CD4-positive, alpha-beta T cell (primary cell): ENCODE results near the gene KIF17. TPM values are rescaled to one million over a fixed set of nuclear protein-coding genes. Genes with fewer than 3 reads are reported as not detected.

Experiments
- ATAC-seq: fragments of 200-7000 bp; cut with Tn5 transposase; one replicate; pipeline ENCODE4 v1.10.0; 2022; ENCODE audit warnings: mild to moderate bottlenecking; ENCODE audit not compliant: poor library complexity
- CTCF ChIA-PET: fragments of 350-600 bp; sonication (Branson Sonifier 250); formaldehyde crosslinking; loops from one replicate; lab custom pipeline; 2021; ENCODE audit warnings: antibody characterized with exemption, inconsistent platforms; lab: Charles Lee
- POLR2A ChIA-PET: fragments of 350-600 bp; sonication (Branson Sonifier 250); formaldehyde crosslinking; loops from one replicate; lab custom pipeline; 2021; ENCODE audit warnings: antibody characterized with exemption, inconsistent platforms; lab: Charles Lee
- DNase-seq, 14 experiments: peaks; one replicate each; pipeline ENCODE4 v3.0.0-alpha.2; 2013 to 2020; ENCODE audit warnings: mixed read lengths in 2 of 14
- H3K27ac ChIP-seq, 2 donors: one replicate each; pipeline versions ENCODE4 v1.5.1 to v1.7.0; 2013; ENCODE audit warnings: low read length in 2 of 2, low read depth in 1 of 2, mild to moderate bottlenecking in 1 of 2
- H3K27me3 ChIP-seq, 2 experiments: 1 replicate in 1 of 2; 2 replicates in 1 of 2; pipeline versions ENCODE4 v1.6.1 to v1.7.0; 2013; ENCODE audit warnings: low read length in 2 of 2, control low read depth in 1 of 2, mild to moderate bottlenecking in 1 of 2, moderate library complexity in 1 of 2; ENCODE audit not compliant: insufficient read depth in 2 of 2, control insufficient read depth in 1 of 2
- H3K36me3 ChIP-seq: one replicate; pipeline ENCODE4 v1.6.1; 2013; ENCODE audit warnings: low read length, control low read depth; ENCODE audit not compliant: insufficient read depth
- H3K4me1 ChIP-seq: one replicate; pipeline ENCODE4 v1.6.1; 2013; ENCODE audit warnings: low read length, control low read depth; ENCODE audit not compliant: insufficient read depth
- H3K4me3 ChIP-seq: one replicate; pipeline ENCODE4 v1.5.1; 2013; ENCODE audit warnings: mild to moderate bottlenecking, low read length, moderate library complexity
- H3K9me3 ChIP-seq, 2 experiments: 1 replicate in 1 of 2; 2 replicates in 1 of 2; pipeline versions ENCODE4 v1.6.1 to v1.7.0; 2013; ENCODE audit warnings: low read length in 2 of 2, mild to moderate bottlenecking in 2 of 2, control low read depth in 1 of 2, moderate library complexity in 1 of 2; ENCODE audit not compliant: control insufficient read depth in 1 of 2, insufficient read depth in 1 of 2
- H3K27ac Mint-ChIP-seq: one replicate; pipeline ENCODE4 v1.8.0; 2020; ENCODE audit warnings: mixed read lengths
- H3K27me3 Mint-ChIP-seq: one replicate; pipeline ENCODE4 v1.8.0; 2021; ENCODE audit warnings: mixed read lengths
- H3K36me3 Mint-ChIP-seq: one replicate; pipeline ENCODE4 v1.8.0; 2021; ENCODE audit warnings: low read depth, mixed read lengths
- H3K4me1 Mint-ChIP-seq: one replicate; pipeline ENCODE4 v1.8.0; 2021; ENCODE audit warnings: low read depth, mixed read lengths
- H3K4me3 Mint-ChIP-seq: one replicate; pipeline ENCODE4 v1.8.0; 2020; ENCODE audit warnings: mild to moderate bottlenecking, mixed read lengths
- H3K9me3 Mint-ChIP-seq: one replicate; pipeline ENCODE4 v1.8.0; 2020; ENCODE audit warnings: mixed read lengths
- intact Hi-C, 2 experiments: fragments of 100-400 bp; cut with DNase I in 1 of 2; cut with micrococcal nuclease in 1 of 2; formaldehyde crosslinking; loops; one replicate each; pipeline versions ENCODE4 v1.15.1 to v1.9.0; 2023 to 2025; cut with DNase I, micrococcal nuclease
- total RNA-seq, 174 experiments: library from RNA in 2 of 174; stranded (reverse) in 2 of 174; gene quantifications; one replicate each; pipeline ENCODE4 v1.2.3 and lab custom pipeline; 2021 to 2026
- TF ChIP-seq, protein P1 (sequence below): fragments of 200-600 bp; IDR thresholded peaks from one replicate; pipeline ENCODE4 v1.8.0; 2022; ENCODE audit warnings: antibody characterized with exemption, mild to moderate bottlenecking

KIF17 gene
- total RNA-seq, 2 experiments from 2014 or later, result not detected

DNA sequence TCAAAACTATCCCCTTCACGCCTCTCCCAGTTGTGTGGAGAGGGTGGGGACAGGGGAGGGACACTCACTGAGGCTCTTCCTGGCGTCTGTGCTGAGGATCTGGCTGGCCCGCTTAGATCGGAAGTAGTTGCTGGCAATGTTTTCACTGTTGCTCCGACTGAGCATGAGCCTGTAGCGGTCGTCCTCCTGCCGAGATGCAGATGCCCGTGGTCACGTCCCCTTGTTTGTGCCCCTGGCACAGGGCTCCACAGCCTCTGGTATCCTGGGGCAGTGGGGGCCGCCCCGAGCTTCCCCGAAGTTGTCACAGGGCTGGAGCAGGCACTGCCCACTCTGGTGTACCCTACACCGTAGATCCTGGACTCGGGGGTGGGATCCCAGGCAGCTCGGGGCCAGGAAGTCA lies 51.7 kb downstream of the KIF17 start:
- no peaks in the 10 kb centered on the region for H3K36me3 ChIP-seq
- POLR2A ChIA-PET, result interaction anchor here (1.0 kb wide), 1 partner anchor 32 kb away, joined by 3 read pairs; no protein-coding TSS in a partner anchor
- Mint-ChIP-seq H3K4me3 (no peak overlapping the region), H3K27me3 (no peaks in the 10 kb centered on the region), H3K4me1 (peaks cover 16% of the 10 kb centered on the region), H3K36me3 (peaks cover 3% of the 10 kb centered on the region), H3K27ac (no peak overlapping the region), H3K9me3 (no peaks in the 10 kb centered on the region)
- CTCF ChIA-PET, result interaction anchor here (1.9 kb wide), 1 partner anchor 30 kb away, joined by 5 read pairs; no protein-coding TSS in a partner anchor
- TF ChIP-seq, protein P1, sequence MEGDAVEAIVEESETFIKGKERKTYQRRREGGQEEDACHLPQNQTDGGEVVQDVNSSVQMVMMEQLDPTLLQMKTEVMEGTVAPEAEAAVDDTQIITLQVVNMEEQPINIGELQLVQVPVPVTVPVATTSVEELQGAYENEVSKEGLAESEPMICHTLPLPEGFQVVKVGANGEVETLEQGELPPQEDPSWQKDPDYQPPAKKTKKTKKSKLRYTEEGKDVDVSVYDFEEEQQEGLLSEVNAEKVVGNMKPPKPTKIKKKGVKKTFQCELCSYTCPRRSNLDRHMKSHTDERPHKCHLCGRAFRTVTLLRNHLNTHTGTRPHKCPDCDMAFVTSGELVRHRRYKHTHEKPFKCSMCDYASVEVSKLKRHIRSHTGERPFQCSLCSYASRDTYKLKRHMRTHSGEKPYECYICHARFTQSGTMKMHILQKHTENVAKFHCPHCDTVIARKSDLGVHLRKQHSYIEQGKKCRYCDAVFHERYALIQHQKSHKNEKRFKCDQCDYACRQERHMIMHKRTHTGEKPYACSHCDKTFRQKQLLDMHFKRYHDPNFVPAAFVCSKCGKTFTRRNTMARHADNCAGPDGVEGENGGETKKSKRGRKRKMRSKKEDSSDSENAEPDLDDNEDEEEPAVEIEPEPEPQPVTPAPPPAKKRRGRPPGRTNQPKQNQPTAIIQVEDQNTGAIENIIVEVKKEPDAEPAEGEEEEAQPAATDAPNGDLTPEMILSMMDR, result no peak
- peaks cover 12% of the 10 kb centered on the region for H3K4me1 ChIP-seq
- H3K4me3 ChIP-seq, result no peak overlapping the region
- no peaks in the 10 kb centered on the region for H3K27me3 ChIP-seq
- intact Hi-C loops, result no loop called here
- no peak for ATAC-seq
- H3K27ac ChIP-seq, result no peak overlapping the region
- H3K9me3 ChIP-seq, result no peaks in the 10 kb centered on the region
- no peak for DNase-seq

DNA sequence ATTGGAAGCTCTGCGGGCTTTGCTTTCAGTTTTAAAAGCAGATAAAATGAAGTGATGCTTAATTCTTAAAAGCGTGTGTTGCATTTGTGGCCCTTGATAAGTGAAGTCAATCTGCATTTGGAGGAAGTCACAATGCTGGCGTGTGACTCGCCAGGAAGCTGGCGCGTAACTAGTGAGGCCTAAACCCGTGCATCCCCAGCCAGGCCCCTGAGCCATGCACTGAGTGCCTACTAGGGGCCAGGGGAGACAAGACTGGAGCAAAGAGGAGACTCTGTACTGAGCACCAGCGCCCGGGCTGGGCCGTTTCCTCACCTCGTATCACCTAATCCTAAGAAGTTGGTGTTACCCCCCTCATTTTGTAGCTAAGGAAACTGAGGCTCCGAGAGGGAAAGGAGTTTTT lies 52.1 kb downstream of the KIF17 start:
- Histone ChIP-seq H3K9me3 (no peaks in the 10 kb centered on the region), H3K27me3 (no peaks in the 10 kb centered on the region), H3K36me3 (no peaks in the 10 kb centered on the region), H3K4me1 (peaks cover 15% of the 10 kb centered on the region), H3K4me3 (no peak overlapping the region), H3K27ac (no peak overlapping the region)
- no peak overlapping the region for H3K27ac Mint-ChIP-seq
- intact Hi-C loops, result no loop called here
- ATAC-seq (no peak), DNase-seq (no peak)
- H3K27me3 Mint-ChIP-seq, result no peaks in the 10 kb centered on the region
- TF ChIP-seq, protein P1, result no peak
- ChIA-PET POLR2A (no interaction called here), CTCF (interaction anchor here (1.9 kb wide), 1 partner anchor 31 kb away, joined by 5 read pairs; no protein-coding TSS in a partner anchor)
- H3K4me3 Mint-ChIP-seq, result no peak overlapping the region
- H3K9me3 Mint-ChIP-seq, result no peaks in the 10 kb centered on the region
- peaks cover 21% of the 10 kb centered on the region for H3K4me1 Mint-ChIP-seq
- H3K36me3 Mint-ChIP-seq, result peaks cover 7% of the 10 kb centered on the region

DNA sequence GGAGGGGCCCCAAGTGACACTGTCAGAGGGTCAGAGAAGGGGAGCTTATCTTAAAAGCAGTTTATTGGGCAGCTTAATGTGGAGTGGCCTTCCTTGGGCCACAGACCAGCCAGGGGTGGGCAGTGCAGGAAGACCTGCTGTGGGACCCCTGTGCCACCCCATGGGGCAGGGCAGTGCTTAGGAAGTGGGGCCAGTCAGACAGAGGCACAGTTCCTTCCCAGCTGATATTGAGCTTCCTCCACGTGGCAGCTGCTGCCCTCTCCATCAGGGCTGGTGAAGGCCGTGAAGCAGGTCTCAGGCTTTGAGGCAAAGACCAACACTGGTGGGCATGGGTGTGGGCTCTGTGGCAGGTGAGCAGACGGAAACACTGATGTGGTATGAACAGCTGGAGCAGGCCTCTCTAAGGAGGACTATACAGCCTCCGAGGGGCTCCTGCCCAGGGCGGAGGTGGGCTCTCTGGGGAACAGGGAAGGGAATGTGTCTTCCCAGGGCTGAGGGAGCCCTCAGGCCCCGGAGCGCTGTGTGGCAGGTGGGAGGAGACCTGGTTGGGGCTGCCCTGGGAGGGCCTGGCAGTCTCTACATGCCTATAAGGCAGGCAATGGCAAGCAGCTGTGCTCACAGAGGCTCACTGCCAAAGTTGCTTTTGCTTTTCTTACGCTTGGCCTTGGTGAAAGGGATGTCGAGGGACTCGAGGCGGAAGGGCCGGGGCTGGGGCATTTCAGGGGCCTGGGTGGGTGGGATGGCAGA lies 53.7 kb downstream of the KIF17 start:
- peaks cover 29% of the 10 kb centered on the region for H3K4me1 ChIP-seq
- no peak overlapping the region for H3K27ac ChIP-seq
- H3K27me3 ChIP-seq, result no peaks in the 10 kb centered on the region
- no peak overlapping the region for H3K27ac Mint-ChIP-seq
- H3K36me3 Mint-ChIP-seq, result peaks cover 23% of the 10 kb centered on the region
- ChIA-PET POLR2A (no interaction called here), CTCF (interaction anchor here (0.7 kb wide), 1 partner anchor 33 kb away, joined by 3 read pairs; no protein-coding TSS in a partner anchor)
- H3K4me3 Mint-ChIP-seq, result no peak overlapping the region
- peaks cover 5% of the 10 kb centered on the region for H3K36me3 ChIP-seq
- H3K27me3 Mint-ChIP-seq, result no peaks in the 10 kb centered on the region
- H3K4me1 Mint-ChIP-seq, result peaks cover 36% of the 10 kb centered on the region
- no peaks in the 10 kb centered on the region for H3K9me3 Mint-ChIP-seq
- no peaks in the 10 kb centered on the region for H3K9me3 ChIP-seq
- no peak overlapping the region for H3K4me3 ChIP-seq
- TF ChIP-seq, protein P1, result no peak
- no peak for DNase-seq
- ATAC-seq, result no peak
- intact Hi-C loops, result no loop called here
